Ovary (tissue), 3 donors: ENCODE measurements around the gene TMED7.

ENCODE experiments used
- EP300 ChIP-seq: sonication (generic); formaldehyde crosslinking; IDR thresholded peaks from one replicate; pipeline ENCODE4 v1.6.1; 2017; ENCODE audit warnings: antibody characterized with exemption
- POLR2A ChIP-seq: fragments of 450-650 bp; IDR thresholded peaks from one replicate; pipeline ENCODE4 v1.6.1; 2017; ENCODE audit warnings: antibody characterized with exemption, mild to moderate bottlenecking, moderate library complexity
- TF ChIP-seq, protein P1 (sequence below), 3 donors: fragments of 450-650 bp in 2 of 3; fragments of 200-600 bp in 1 of 3; IDR thresholded peaks; one replicate each; pipeline versions ENCODE4 v1.5.1 to v1.8.0; 2016 to 2022; ENCODE audit warnings: antibody characterized with exemption in 3 of 3, mild to moderate bottlenecking in 1 of 3
- donor health status: DM: no; HTN: no; CAD: no.

DNA sequence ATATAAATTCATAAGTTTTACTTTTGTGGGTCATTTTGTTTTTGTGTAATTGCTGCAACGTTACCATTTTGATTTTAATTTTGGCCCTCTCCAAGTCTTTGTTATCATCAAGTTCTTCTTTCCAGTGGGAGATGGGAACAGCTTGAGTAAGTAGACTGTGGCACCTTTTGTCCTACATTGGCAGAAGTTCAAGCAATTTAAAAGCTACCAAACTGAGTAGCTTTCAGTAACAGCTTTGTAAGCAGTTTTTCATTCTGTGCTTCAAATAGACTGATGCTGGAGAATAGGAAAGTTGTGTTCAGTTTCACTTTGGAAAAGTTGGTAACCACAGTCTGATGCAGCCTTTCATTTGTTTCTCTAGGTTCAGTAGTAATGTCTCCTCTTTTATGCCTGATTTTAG, 47.8 kb upstream of the TMED7 start:
- TF ChIP-seq EP300 (no peak), POLR2A (no peak)
- TF ChIP-seq, protein P1, sequence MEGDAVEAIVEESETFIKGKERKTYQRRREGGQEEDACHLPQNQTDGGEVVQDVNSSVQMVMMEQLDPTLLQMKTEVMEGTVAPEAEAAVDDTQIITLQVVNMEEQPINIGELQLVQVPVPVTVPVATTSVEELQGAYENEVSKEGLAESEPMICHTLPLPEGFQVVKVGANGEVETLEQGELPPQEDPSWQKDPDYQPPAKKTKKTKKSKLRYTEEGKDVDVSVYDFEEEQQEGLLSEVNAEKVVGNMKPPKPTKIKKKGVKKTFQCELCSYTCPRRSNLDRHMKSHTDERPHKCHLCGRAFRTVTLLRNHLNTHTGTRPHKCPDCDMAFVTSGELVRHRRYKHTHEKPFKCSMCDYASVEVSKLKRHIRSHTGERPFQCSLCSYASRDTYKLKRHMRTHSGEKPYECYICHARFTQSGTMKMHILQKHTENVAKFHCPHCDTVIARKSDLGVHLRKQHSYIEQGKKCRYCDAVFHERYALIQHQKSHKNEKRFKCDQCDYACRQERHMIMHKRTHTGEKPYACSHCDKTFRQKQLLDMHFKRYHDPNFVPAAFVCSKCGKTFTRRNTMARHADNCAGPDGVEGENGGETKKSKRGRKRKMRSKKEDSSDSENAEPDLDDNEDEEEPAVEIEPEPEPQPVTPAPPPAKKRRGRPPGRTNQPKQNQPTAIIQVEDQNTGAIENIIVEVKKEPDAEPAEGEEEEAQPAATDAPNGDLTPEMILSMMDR (IDR thresholded peaks at IDR 0.05) = no peak
